ENCODE data around the gene PDE10A.
"Not testable (repeated sequence)": the region's sequence is repeated elsewhere in the genome, so short reads cannot be mapped to it uniquely, and the experiment has no call there.

Gene PDE10A

DNA sequence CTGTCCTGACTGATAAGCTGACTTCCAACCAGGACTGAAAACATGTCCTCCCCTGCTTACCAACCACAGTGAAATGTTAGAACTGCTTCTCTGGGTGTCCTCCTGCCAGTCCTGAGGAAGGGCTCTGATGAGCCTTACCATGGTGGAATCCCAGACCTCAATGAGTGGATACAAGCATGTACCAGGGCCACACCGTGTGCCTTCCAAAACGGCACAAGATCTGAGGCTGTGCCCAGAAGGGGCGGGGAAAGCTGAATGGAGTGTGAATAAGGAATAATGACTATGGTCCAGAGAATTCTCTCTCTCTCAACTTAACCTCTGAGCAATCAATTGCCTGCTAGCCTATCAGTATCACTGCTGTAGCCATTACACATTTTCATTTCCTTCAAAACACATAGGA lies 51.7 kb downstream of the PDE10A start:
- DNase-seq (ENCODE audit: low spot score) = no peak
- in situ Hi-C loops (cut with MboI; ENCODE audit: low sequenced_read_pairs, unreplicated experiment) = no loop called here
- TF ChIP-seq, protein P1, sequence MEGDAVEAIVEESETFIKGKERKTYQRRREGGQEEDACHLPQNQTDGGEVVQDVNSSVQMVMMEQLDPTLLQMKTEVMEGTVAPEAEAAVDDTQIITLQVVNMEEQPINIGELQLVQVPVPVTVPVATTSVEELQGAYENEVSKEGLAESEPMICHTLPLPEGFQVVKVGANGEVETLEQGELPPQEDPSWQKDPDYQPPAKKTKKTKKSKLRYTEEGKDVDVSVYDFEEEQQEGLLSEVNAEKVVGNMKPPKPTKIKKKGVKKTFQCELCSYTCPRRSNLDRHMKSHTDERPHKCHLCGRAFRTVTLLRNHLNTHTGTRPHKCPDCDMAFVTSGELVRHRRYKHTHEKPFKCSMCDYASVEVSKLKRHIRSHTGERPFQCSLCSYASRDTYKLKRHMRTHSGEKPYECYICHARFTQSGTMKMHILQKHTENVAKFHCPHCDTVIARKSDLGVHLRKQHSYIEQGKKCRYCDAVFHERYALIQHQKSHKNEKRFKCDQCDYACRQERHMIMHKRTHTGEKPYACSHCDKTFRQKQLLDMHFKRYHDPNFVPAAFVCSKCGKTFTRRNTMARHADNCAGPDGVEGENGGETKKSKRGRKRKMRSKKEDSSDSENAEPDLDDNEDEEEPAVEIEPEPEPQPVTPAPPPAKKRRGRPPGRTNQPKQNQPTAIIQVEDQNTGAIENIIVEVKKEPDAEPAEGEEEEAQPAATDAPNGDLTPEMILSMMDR (IDR thresholded peaks at IDR 0.05; ENCODE audit: borderline replicate concordance, control extremely low read depth, extremely low read depth, insufficient read depth, missing control alignments) = no peak

- in situ Hi-C loops (cut with MboI; ENCODE audit: low sequenced_read_pairs, unreplicated experiment) = not testable (repeated sequence)
Measured at GRCh38 chr6:165608577-165608976, 54.5 kb downstream of the PDE10A start.

GRCh38 chr6:165606740-165607008 lies 56.4 kb downstream of the PDE10A start:
- in situ Hi-C loops (cut with MboI; ENCODE audit: low sequenced_read_pairs, unreplicated experiment) = no loop called here
- no peak for DNase-seq (ENCODE audit: low spot score)
- TF ChIP-seq, protein P1 (IDR thresholded peaks at IDR 0.05; ENCODE audit: borderline replicate concordance, control extremely low read depth, extremely low read depth, insufficient read depth, missing control alignments) = no peak

More at GRCh38 chr6:165608577-165608976, 54.5 kb downstream of the PDE10A start:
- DNase-seq (ENCODE audit: low spot score) = not testable (repeated sequence)

GRCh38 chr6:165605901-165606739 lies 56.9 kb downstream of the PDE10A start:
- DNase-seq (ENCODE audit: low spot score) = no peak
- in situ Hi-C loops (cut with MboI; ENCODE audit: low sequenced_read_pairs, unreplicated experiment) = no loop called here
- TF ChIP-seq, protein P1 (IDR thresholded peaks at IDR 0.05; ENCODE audit: borderline replicate concordance, control extremely low read depth, extremely low read depth, insufficient read depth, missing control alignments) = no peak

GRCh38 chr6:165605182-165605875 lies 57.7 kb downstream of the PDE10A start:
- no peak for DNase-seq (ENCODE audit: low spot score)
- in situ Hi-C loops (cut with MboI; ENCODE audit: low sequenced_read_pairs, unreplicated experiment) = no loop called here
- TF ChIP-seq, protein P1 (IDR thresholded peaks at IDR 0.05; ENCODE audit: borderline replicate concordance, control extremely low read depth, extremely low read depth, insufficient read depth, missing control alignments) = no peak

- in situ Hi-C loops (cut with MboI; ENCODE audit: low sequenced_read_pairs, unreplicated experiment) = no loop called here
- no peak for DNase-seq (ENCODE audit: low spot score)
- TF ChIP-seq, protein P1 (IDR thresholded peaks at IDR 0.05; ENCODE audit: borderline replicate concordance, control extremely low read depth, extremely low read depth, insufficient read depth, missing control alignments) = no peak
Measured at GRCh38 chr6:165602291-165602690, 60.8 kb downstream of the PDE10A start.

GRCh38 chr6:165600606-165601005 lies 62.4 kb downstream of the PDE10A start:
- in situ Hi-C loops (cut with MboI; ENCODE audit: low sequenced_read_pairs, unreplicated experiment) = no loop called here
- TF ChIP-seq, protein P1 (IDR thresholded peaks at IDR 0.05; ENCODE audit: borderline replicate concordance, control extremely low read depth, extremely low read depth, insufficient read depth, missing control alignments) = no peak
- no peak for DNase-seq (ENCODE audit: low spot score)

All from GM13976 (cell line).